Right cardiac atrium (tissue), 5 donors: ENCODE measurements around the gene ULK4. TPM values are rescaled to one million over a fixed set of nuclear protein-coding genes. Genes with fewer than 3 reads are reported as not detected.
"Not testable (repeated sequence)": the region's sequence is repeated elsewhere in the genome, so short reads cannot be mapped to it uniquely, and the experiment has no call there.

Experiments used
- ATAC-seq, 2 donors: fragments of 200-7000 bp; cut with Tn5 transposase; one replicate each; pipeline versions ENCODE4 v1.8.0 to v1.9.1; 2020; ENCODE audit warnings: moderate library complexity in 2 of 2, mild to moderate bottlenecking in 1 of 2
- DNase-seq, 3 donors: peaks; one replicate each; pipeline ENCODE4 v3.0.0-alpha.2; 2020
- H3K27ac ChIP-seq: one replicate; pipeline ENCODE4 v1.5.1; 2013; ENCODE audit warnings: mild to moderate bottlenecking, low read length, control low read depth, moderate library complexity
- H3K27me3 ChIP-seq: one replicate; pipeline ENCODE4 v1.6.1; 2013; ENCODE audit not compliant: control insufficient read depth, insufficient read depth
- H3K4me1 ChIP-seq: one replicate; pipeline ENCODE4 v1.6.1; 2013; ENCODE audit warnings: low read length; ENCODE audit not compliant: control insufficient read depth, insufficient read depth
- H3K4me3 ChIP-seq: one replicate; pipeline ENCODE4 v1.5.1; 2013; ENCODE audit warnings: low read length, control low read depth
- H3K9me3 ChIP-seq: one replicate; pipeline ENCODE4 v1.6.1; 2013; ENCODE audit warnings: low read length; ENCODE audit not compliant: control insufficient read depth
- WGBS: extraction: QIAGEN DNeasy Blood & Tissue Kit; methylation state at CpG from one replicate; pipeline ENCODE4 v1.1.7; 2013; 5-methylcytosine and 5-hydroxymethylcytosine counted together
- intact Hi-C, 4 donors: fragments of 100-400 bp; cut with DNase I; formaldehyde crosslinking; loops; one replicate each; pipeline versions ENCODE4 v1.11.0 to v1.14.0; 2022 to 2023
- polyA plus RNA-seq: library from polyadenylated mRNA; stranded (reverse); fragments of 200-250 nt; gene quantifications from one replicate; pipeline ENCODE4 v1.2.3, GENCODE V29; 2013
- total RNA-seq, 4 donors: library from RNA; stranded (reverse); fragmentation: NEBNext Ultra II Directional; extraction: Animal tissue kit (Norgen Biotek cat#: 25700); gene quantifications; one replicate each; pipeline ENCODE4 v1.2.1, GENCODE V29; 2021
- donor health status: healthy with polysubstance abuse.
- donor health status: DM: no; HTN: yes; CAD: no.
- donor health status: DM: no; HTN: no; CAD: no.
- donor health status: DM: no; HTN: yes; CAD: no; lungs with severe emphysema.
- donor health status: DM: yes; HTN: yes; CAD: no.

The ULK4 gene
- total and polyA plus RNA-seq, 5 donors = 13.8 to 22.4 (median 18.0) TPM

GRCh38 chr3:41989518-41989917 lies 27.6 kb upstream of the ULK4 start:
- H3K4me1 ChIP-seq = no peaks in the 10 kb centered on the region
- H3K27me3 ChIP-seq = no peaks in the 10 kb centered on the region
- 96% methylated on average over 3 of the region's 3 CpGs for WGBS
- intact Hi-C loops = no loop called here
- H3K4me3 ChIP-seq = no peak overlapping the region
- H3K27ac ChIP-seq = no peak overlapping the region
- ATAC-seq = no peak
- no peaks in the 10 kb centered on the region for H3K9me3 ChIP-seq
- DNase-seq = no peak

DNA sequence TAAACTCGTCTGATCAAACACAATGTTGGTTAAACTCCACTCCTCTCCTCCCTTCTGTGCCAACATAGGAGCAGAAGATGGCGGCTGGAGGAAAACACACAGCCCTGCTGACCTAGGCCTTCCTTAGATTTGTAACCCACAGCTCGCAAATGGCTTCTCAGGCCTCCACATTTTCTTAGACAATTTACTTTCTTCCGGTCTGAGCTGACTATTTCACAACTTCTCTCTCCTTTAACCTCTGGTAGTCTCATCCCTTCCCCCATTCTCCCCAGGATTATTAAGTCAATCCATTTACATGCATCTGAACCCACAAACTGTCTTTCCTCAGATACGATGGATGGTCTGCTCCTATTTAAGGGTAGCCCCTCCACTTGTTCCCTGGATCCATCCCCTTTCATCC lies 25.7 kb upstream of the ULK4 start:
- no peaks in the 10 kb centered on the region for H3K4me1 ChIP-seq
- 87% methylated on average over 5 of the region's 5 CpGs for WGBS
- H3K27ac ChIP-seq = no peak overlapping the region
- no peak for ATAC-seq
- no peak for DNase-seq
- H3K9me3 ChIP-seq = no peaks in the 10 kb centered on the region
- intact Hi-C loops = no loop called here
- H3K27me3 ChIP-seq = no peaks in the 10 kb centered on the region
- no peak overlapping the region for H3K4me3 ChIP-seq

DNA sequence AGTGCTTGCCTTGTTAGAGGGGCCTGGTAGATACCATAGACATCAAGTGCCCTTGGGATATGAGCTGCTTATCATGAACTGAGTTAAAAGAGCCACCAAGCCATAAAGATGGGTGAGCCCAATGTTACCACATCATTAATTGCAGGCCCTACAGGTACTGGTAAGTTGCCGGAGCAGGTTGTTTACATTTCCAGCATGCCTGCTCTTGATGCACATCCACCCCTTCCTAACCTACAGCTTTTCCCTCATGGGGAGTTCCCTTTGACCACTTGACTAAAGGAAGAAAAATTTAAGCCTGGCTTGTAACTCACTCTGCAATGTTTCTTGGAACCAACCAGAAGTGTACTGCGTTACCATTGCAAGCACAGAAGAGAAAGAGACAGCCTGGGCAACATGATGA lies 24.7 kb upstream of the ULK4 start:
- intact Hi-C loops = no loop called here
- DNase-seq (no peak), ATAC-seq (no peak)
- no peak overlapping the region for H3K27ac ChIP-seq
- no peaks in the 10 kb centered on the region for H3K27me3 ChIP-seq
- no peaks in the 10 kb centered on the region for H3K9me3 ChIP-seq
- no peak overlapping the region for H3K4me3 ChIP-seq
- no peaks in the 10 kb centered on the region for H3K4me1 ChIP-seq
- WGBS = 92% methylated on average over 2 of the region's 2 CpGs

- H3K4me1 ChIP-seq = no peaks in the 10 kb centered on the region
These were observed 23.1 kb upstream of the ULK4 start for GRCh38 chr3:41985018-41985417.

DNA sequence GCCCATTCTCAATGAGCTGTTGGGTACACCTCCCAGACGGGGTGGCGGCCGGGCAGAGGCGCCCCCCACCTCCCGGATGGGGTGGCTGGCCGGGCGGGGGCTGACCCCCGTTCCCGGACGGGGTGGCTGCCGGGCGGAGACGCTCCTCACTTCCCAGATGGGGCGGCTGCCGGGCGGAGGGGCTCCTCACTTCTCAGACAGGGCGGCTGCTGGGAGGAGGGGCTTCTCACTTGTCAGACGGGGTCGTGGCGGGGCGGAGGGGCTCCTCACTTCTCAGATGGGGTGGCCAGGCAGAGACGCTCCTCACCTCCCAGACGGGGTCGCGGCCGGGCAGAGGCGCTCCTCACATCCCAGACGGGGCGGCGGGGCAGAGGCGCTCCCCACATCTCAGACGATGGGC lies 21.2 kb upstream of the ULK4 start:
- H3K4me1 ChIP-seq, H3K4me3 ChIP-seq, H3K9me3 ChIP-seq, DNase-seq, H3K27me3 ChIP-seq, ATAC-seq, H3K27ac ChIP-seq, intact Hi-C loops: not testable (repeated sequence)
- 94% methylated on average over 28 of the region's 32 CpGs for WGBS

More at GRCh38 chr3:41985018-41985417, 23.1 kb upstream of the ULK4 start:
- Histone ChIP-seq H3K9me3 (no peaks in the 10 kb centered on the region), H3K27me3 (no peaks in the 10 kb centered on the region), H3K27ac (no peak overlapping the region), H3K4me3 (no peak overlapping the region)
- no peak for ATAC-seq
- WGBS = 72% methylated on average over 1 of the region's 1 CpG
- intact Hi-C loops = no loop called here
- DNase-seq = no peak

DNA sequence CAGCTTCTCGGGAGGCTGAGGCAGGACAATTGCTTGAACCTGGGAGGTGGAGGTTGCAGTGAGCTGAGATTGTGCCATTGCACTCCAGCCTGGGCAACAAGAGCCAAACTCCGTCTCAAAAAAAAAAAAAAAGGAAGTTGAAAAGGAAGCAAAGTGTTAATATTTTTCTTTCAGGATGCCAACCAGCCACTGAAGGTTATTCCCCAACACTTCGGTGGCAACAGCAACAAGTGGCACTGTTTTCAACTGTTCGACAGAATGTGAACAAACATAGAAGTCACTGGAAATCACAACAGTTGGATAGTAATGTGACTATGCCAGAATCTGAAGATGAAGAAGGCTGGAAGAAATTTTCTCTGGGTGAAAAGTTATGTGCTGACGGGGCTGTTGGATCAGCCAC lies 15.5 kb upstream of the ULK4 start:
- intact Hi-C loops, H3K4me3 ChIP-seq, H3K27ac ChIP-seq, ATAC-seq, H3K27me3 ChIP-seq, DNase-seq, H3K9me3 ChIP-seq, H3K4me1 ChIP-seq: not testable (repeated sequence)
- WGBS = 67% methylated on average over 5 of the region's 5 CpGs

GRCh38 chr3:41975416-41976103 lies 13.7 kb upstream of the ULK4 start:
- Histone ChIP-seq H3K9me3 (no peaks in the 10 kb centered on the region), H3K4me1 (peaks cover 2% of the 10 kb centered on the region), H3K27ac (no peak overlapping the region), H3K27me3 (no peaks in the 10 kb centered on the region), H3K4me3 (no peak overlapping the region)
- peak; percentile 29 to 39 for ATAC-seq
- intact Hi-C loops = no loop called here
- no peak for DNase-seq
- WGBS = 58% methylated on average over 6 of the region's 6 CpGs

- DNase-seq = no peak
- Histone ChIP-seq H3K27me3 (no peaks in the 10 kb centered on the region), H3K27ac (no peak overlapping the region), H3K9me3 (no peaks in the 10 kb centered on the region), H3K4me3 (no peak overlapping the region), H3K4me1 (peaks cover 2% of the 10 kb centered on the region)
- intact Hi-C loops = no loop called here
- WGBS = 84% methylated on average over 2 of the region's 2 CpGs
- no peak for ATAC-seq
These were observed 12.3 kb upstream of the ULK4 start for GRCh38 chr3:41974223-41974622.

GRCh38 chr3:41972802-41973201 lies 10.9 kb upstream of the ULK4 start:
- peaks cover 2% of the 10 kb centered on the region for H3K4me1 ChIP-seq
- ATAC-seq = no peak
- 88% methylated on average over 5 of the region's 5 CpGs for WGBS
- no peak for DNase-seq
- no peak overlapping the region for H3K4me3 ChIP-seq
- no peak overlapping the region for H3K27ac ChIP-seq
- intact Hi-C loops = no loop called here
- no peaks in the 10 kb centered on the region for H3K9me3 ChIP-seq
- H3K27me3 ChIP-seq = no peaks in the 10 kb centered on the region

GRCh38 chr3:41966206-41966605 lies 4.3 kb upstream of the ULK4 start:
- H3K4me1 ChIP-seq = no peaks in the 10 kb centered on the region
- H3K4me3 ChIP-seq = no peak overlapping the region
- H3K27ac ChIP-seq = no peak overlapping the region
- ATAC-seq = no peak
- H3K9me3 ChIP-seq = no peaks in the 10 kb centered on the region
- no peak for DNase-seq
- no peaks in the 10 kb centered on the region for H3K27me3 ChIP-seq
- 81% methylated on average over 6 of the region's 6 CpGs for WGBS
- intact Hi-C loops = no loop called here

DNA sequence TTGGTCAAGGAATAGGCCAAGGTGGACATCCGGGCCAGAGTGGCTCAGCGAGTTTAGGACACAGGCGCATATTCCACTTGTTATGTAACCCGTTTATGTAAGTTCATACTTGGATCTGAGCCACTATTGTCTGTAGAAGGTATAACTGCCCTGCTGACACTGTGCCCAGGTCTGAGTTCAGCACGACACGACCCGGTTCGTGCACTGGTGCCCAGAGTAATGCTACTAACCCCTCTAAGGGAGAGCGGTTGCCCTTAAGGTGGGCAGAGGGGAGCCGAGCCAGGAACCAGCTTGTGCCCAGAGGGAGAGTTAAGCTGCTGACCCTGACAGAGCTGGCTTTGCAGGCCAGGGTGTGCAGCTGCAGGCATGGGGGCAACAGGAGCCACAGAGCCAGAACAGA lies 1.9 kb upstream of the ULK4 start:
- no peaks in the 10 kb centered on the region for H3K9me3 ChIP-seq
- H3K27ac ChIP-seq = no peak overlapping the region
- H3K4me1 ChIP-seq = peaks cover 5% of the 10 kb centered on the region
- 86% methylated on average over 10 of the region's 10 CpGs for WGBS
- H3K4me3 ChIP-seq = no peak overlapping the region
- no peaks in the 10 kb centered on the region for H3K27me3 ChIP-seq
- ATAC-seq = no peak
- intact Hi-C loops = no loop called here
- peak in 1 of 3 donors; percentile 48 for DNase-seq
